Measurements from ENCODE around the gene ERP29.
"Not testable (repeated sequence)": the region's sequence is repeated elsewhere in the genome, so short reads cannot be mapped to it uniquely, and the experiment has no call there.

The ERP29 gene

GRCh38 chr12:111994211-111995111 lies 18.8 kb upstream of the ERP29 start:
- H3K4me1 Mint-ChIP-seq = peaks cover 68% of the 10 kb centered on the region
- not testable (repeated sequence) for H3K27me3 Mint-ChIP-seq, DNase-seq, H3K9me3 Mint-ChIP-seq, ATAC-seq
- peak overlapping the region; percentile 80 to 90 for H3K4me3 Mint-ChIP-seq
- peak overlapping the region; percentile 72 to 75 for H3K27ac Mint-ChIP-seq

GRCh38 chr12:111995782-111996480 lies 17.3 kb upstream of the ERP29 start:
- Mint-ChIP-seq H3K4me3 (no peak overlapping the region), H3K27ac (no peak overlapping the region)

GRCh38 chr12:111997300-111997699 lies 15.9 kb upstream of the ERP29 start:
- ATAC-seq (no peak), DNase-seq (no peak)
- Mint-ChIP-seq H3K27ac (peak overlapping the region in 1 of 2 donors; percentile 42), H3K27me3 (no peaks in the 10 kb centered on the region), H3K4me1 (peaks cover 79% of the 10 kb centered on the region), H3K9me3 (no peaks in the 10 kb centered on the region), H3K4me3 (no peak overlapping the region)

More at GRCh38 chr12:111995782-111996480, 17.3 kb upstream of the ERP29 start:
- Mint-ChIP-seq H3K27me3 (no peaks in the 10 kb centered on the region), H3K4me1 (peaks cover 75% of the 10 kb centered on the region), H3K9me3 (no peaks in the 10 kb centered on the region)
- DNase-seq (no peak), ATAC-seq (no peak)

- Mint-ChIP-seq H3K27me3 (no peaks in the 10 kb centered on the region), H3K27ac (no peak overlapping the region), H3K9me3 (no peaks in the 10 kb centered on the region), H3K4me1 (peaks cover 79% of the 10 kb centered on the region), H3K4me3 (no peak overlapping the region)
- ATAC-seq (no peak), DNase-seq (no peak)
Observed at GRCh38 chr12:111998015-111998414, 15.2 kb upstream of the ERP29 start.

- not testable (repeated sequence) for DNase-seq, H3K9me3 Mint-ChIP-seq, H3K27me3 Mint-ChIP-seq, ATAC-seq, H3K27ac Mint-ChIP-seq, H3K4me3 Mint-ChIP-seq
- peaks cover 68% of the 10 kb centered on the region for H3K4me1 Mint-ChIP-seq
Observed at GRCh38 chr12:111999129-111999528, 14.1 kb upstream of the ERP29 start.

- H3K27me3 Mint-ChIP-seq = no peaks in the 10 kb centered on the region
- ATAC-seq (no peak), DNase-seq (no peak)
- peaks cover 60% of the 10 kb centered on the region for H3K4me1 Mint-ChIP-seq
- peak overlapping the region; percentile 57 to 71 for H3K4me3 Mint-ChIP-seq
- H3K27ac Mint-ChIP-seq = peak overlapping the region in 1 of 2 donors; percentile 61
- H3K9me3 Mint-ChIP-seq = no peaks in the 10 kb centered on the region
Observed at GRCh38 chr12:112000820-112001219, 12.4 kb upstream of the ERP29 start.

GRCh38 chr12:112001576-112001975 lies 11.7 kb upstream of the ERP29 start:
- peak overlapping the region; percentile 65 to 76 for H3K27ac Mint-ChIP-seq
- H3K27me3 Mint-ChIP-seq = no peaks in the 10 kb centered on the region
- ATAC-seq = peak; percentile 79
- no peak for DNase-seq
- peak overlapping the region; percentile 54 to 57 for H3K4me3 Mint-ChIP-seq
- peaks cover 61% of the 10 kb centered on the region for H3K4me1 Mint-ChIP-seq
- H3K9me3 Mint-ChIP-seq = no peaks in the 10 kb centered on the region

- ATAC-seq (no peak), DNase-seq (no peak)
- H3K27ac Mint-ChIP-seq = no peak overlapping the region
- peaks cover 42% of the 10 kb centered on the region for H3K4me1 Mint-ChIP-seq
- H3K9me3 Mint-ChIP-seq = no peaks in the 10 kb centered on the region
- H3K27me3 Mint-ChIP-seq = no peaks in the 10 kb centered on the region
- H3K4me3 Mint-ChIP-seq = no peak overlapping the region
Observed at GRCh38 chr12:112004041-112004440, 9.2 kb upstream of the ERP29 start.

GRCh38 chr12:112005419-112006395 lies 7.5 kb upstream of the ERP29 start:
- H3K27ac Mint-ChIP-seq = peak overlapping the region in 1 of 2 donors; percentile 62
- ATAC-seq = no peak
- peaks cover 47% of the 10 kb centered on the region for H3K4me1 Mint-ChIP-seq

GRCh38 chr12:112007945-112008344 lies 5.3 kb upstream of the ERP29 start:
- no peak for DNase-seq
- peaks cover 40% of the 10 kb centered on the region for H3K4me1 Mint-ChIP-seq
- H3K4me3 Mint-ChIP-seq = no peak overlapping the region
- no peaks in the 10 kb centered on the region for H3K27me3 Mint-ChIP-seq
- ATAC-seq = no peak
- H3K27ac Mint-ChIP-seq = no peak overlapping the region
- no peaks in the 10 kb centered on the region for H3K9me3 Mint-ChIP-seq

More at GRCh38 chr12:112005419-112006395, 7.5 kb upstream of the ERP29 start:
- Mint-ChIP-seq H3K9me3 (no peaks in the 10 kb centered on the region), H3K4me3 (peak overlapping the region; percentile 1 to 8), H3K27me3 (no peaks in the 10 kb centered on the region)
- DNase-seq = no peak

GRCh38 chr12:112008918-112009317 lies 4.3 kb upstream of the ERP29 start:
- H3K4me1 Mint-ChIP-seq = peaks cover 39% of the 10 kb centered on the region
- no peak overlapping the region for H3K4me3 Mint-ChIP-seq
- H3K9me3 Mint-ChIP-seq = no peaks in the 10 kb centered on the region
- H3K27me3 Mint-ChIP-seq = no peaks in the 10 kb centered on the region
- DNase-seq (no peak), ATAC-seq (no peak)
- no peak overlapping the region for H3K27ac Mint-ChIP-seq

GRCh38 chr12:112009596-112009995 lies 3.6 kb upstream of the ERP29 start:
- not testable (repeated sequence) for H3K27me3 Mint-ChIP-seq, H3K9me3 Mint-ChIP-seq, ATAC-seq, H3K27ac Mint-ChIP-seq, H3K4me3 Mint-ChIP-seq, DNase-seq
- peaks cover 45% of the 10 kb centered on the region for H3K4me1 Mint-ChIP-seq

GRCh38 chr12:112010415-112011344 lies 2.5 kb upstream of the ERP29 start:
- Mint-ChIP-seq H3K4me3 (peak overlapping the region; percentile 79 to 95), H3K27ac (no peak overlapping the region), H3K9me3 (peaks cover 1 to 2% of the 10 kb centered on the region in 2 donors), H3K27me3 (no peaks in the 10 kb centered on the region), H3K4me1 (peaks cover 49% of the 10 kb centered on the region)
- ATAC-seq = no peak
- DNase-seq = no peak

- Mint-ChIP-seq H3K27me3 (no peaks in the 10 kb centered on the region), H3K4me3 (peak overlapping the region; percentile 79 to 95), H3K4me1 (peaks cover 50% of the 10 kb centered on the region), H3K27ac (peak overlapping the region in 1 of 2 donors; percentile 65), H3K9me3 (peaks cover 8% of the 10 kb centered on the region in 2 donors)
- ATAC-seq (no peak), DNase-seq (no peak)
Observed at GRCh38 chr12:112011685-112012084, 1.5 kb upstream of the ERP29 start.

Measured in stimulated activated naive CD8-positive, alpha-beta T cell treated with anti-CD3 and anti-CD28 coated beads, Interleukin-15, amount 100 ng/mL, for 72 hours (primary cell).